ENCODE measurements around the gene RPL37A.

DNA sequence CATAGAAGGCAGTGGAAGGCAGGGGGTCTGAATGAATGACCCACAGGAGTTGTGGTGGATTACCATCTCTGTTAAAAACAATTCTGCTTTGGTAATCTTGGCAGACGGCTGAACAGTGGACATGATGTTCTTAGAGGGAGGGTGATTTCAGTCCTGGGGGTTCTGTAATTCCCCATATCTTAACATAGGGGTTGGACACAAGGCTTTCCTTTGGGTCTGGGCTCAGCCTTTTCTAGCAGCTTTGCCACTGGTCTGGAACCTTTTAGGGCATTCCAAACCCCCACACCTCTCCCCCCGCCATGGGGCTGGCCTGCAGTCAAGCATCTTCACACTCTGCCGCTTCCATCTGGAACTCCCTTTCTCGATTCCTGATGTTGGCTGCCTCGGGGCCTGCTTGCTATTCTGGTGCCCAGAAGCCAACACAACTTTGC is 50.3 kb downstream of the RPL37A start:
- no peak for TF ChIP-seq POLR2A (IDR thresholded peaks at IDR 0.05)
- TF ChIP-seq, protein P1, sequence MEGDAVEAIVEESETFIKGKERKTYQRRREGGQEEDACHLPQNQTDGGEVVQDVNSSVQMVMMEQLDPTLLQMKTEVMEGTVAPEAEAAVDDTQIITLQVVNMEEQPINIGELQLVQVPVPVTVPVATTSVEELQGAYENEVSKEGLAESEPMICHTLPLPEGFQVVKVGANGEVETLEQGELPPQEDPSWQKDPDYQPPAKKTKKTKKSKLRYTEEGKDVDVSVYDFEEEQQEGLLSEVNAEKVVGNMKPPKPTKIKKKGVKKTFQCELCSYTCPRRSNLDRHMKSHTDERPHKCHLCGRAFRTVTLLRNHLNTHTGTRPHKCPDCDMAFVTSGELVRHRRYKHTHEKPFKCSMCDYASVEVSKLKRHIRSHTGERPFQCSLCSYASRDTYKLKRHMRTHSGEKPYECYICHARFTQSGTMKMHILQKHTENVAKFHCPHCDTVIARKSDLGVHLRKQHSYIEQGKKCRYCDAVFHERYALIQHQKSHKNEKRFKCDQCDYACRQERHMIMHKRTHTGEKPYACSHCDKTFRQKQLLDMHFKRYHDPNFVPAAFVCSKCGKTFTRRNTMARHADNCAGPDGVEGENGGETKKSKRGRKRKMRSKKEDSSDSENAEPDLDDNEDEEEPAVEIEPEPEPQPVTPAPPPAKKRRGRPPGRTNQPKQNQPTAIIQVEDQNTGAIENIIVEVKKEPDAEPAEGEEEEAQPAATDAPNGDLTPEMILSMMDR (IDR thresholded peaks at IDR 0.05) = no peak
